GM21786 (cell line): ENCODE data around the gene PMAIP1.
A peak's percentile ranks its signal among the peaks of the same experiment; 100 is the strongest.
"Not testable (repeated sequence)": the region's sequence is repeated elsewhere in the genome, so short reads cannot be mapped to it uniquely, and the experiment has no call there.

Experiments
- ATAC-seq: cut with Tn5 transposase; IDR thresholded peaks from one replicate; pipeline ENCODE4 v1.9.1; 2021; ENCODE audit not compliant: unreplicated experiment

Gene PMAIP1

DNA sequence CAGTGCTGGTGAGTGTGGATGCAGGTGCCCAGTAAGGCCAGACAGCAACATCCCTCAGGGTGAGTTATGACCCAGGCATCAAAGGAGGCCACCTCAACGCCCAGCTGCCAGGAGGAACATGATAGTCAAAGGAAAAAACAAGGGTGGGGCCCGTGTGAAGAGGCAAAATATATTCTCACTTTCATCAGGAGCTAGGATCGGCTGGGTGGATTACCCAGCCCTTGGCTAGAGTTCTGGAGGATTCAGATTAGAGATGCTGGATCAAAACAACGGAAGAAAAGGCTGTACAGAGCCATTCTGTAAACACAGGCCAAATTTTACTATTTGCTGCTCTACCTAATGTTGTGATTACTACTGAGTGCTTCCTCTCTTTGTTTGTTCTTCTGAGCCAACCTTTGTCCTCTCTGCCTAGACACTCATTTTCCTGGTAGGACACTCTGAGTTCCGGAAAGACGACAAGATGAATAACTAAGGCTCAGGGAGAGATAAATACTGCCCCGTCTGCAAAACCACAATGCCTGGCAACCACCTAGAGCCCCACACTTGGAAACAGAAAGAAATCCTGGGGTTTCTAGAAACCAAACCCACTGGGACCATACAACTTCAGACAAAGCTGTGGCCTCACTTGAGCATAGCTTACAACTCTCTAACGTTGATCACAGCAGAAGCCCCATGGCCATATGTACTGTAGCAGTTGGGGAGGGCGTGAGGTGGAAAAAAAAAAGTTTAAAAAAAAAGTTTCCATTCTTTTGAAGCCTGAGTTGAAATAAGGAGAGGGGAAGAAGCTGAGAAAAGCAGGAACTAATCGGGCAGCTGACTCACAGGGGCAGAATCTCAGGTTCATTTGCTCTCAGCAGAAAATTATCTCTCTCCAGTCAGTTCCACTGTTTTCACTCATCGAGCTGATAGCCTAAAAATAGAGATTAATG lies 17.8 kb upstream of the PMAIP1 start:
- ATAC-seq: peak; percentile 38

- no peak for ATAC-seq
These were observed 15.4 kb upstream of the PMAIP1 start for GRCh38 chr18:59884351-59884750.

GRCh38 chr18:59885579-59886163 lies 14.1 kb upstream of the PMAIP1 start:
- peak; percentile 75 for ATAC-seq

- not testable (repeated sequence) for ATAC-seq
These were observed 13.4 kb upstream of the PMAIP1 start for GRCh38 chr18:59886399-59886798.

GRCh38 chr18:59892123-59892522 lies 7.7 kb upstream of the PMAIP1 start:
- no peak for ATAC-seq

DNA sequence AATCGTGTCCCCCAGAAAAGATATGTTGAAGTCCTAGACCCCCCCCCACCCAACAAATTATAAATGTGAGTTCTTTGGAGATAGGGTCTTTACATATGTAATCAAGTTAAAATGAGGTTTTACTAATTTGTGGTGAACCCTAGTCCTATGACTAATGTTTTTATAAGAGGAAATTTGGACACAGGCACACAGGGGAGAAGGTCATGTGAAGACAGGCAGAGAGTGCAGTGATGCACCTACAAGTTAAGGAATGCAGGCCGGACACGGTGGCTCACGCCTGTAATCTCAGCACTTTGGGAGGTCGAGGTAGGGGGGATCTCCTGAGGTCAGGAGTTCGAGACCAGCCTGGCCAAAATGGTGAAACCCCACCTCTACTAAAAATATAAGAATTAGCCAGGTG lies 5.8 kb upstream of the PMAIP1 start:
- ATAC-seq: no peak

- ATAC-seq: no peak
These were observed 2.4 kb upstream of the PMAIP1 start for GRCh38 chr18:59897321-59897954.

- no peak for ATAC-seq
These were observed 1.7 kb upstream of the PMAIP1 start for GRCh38 chr18:59898093-59898492.

DNA sequence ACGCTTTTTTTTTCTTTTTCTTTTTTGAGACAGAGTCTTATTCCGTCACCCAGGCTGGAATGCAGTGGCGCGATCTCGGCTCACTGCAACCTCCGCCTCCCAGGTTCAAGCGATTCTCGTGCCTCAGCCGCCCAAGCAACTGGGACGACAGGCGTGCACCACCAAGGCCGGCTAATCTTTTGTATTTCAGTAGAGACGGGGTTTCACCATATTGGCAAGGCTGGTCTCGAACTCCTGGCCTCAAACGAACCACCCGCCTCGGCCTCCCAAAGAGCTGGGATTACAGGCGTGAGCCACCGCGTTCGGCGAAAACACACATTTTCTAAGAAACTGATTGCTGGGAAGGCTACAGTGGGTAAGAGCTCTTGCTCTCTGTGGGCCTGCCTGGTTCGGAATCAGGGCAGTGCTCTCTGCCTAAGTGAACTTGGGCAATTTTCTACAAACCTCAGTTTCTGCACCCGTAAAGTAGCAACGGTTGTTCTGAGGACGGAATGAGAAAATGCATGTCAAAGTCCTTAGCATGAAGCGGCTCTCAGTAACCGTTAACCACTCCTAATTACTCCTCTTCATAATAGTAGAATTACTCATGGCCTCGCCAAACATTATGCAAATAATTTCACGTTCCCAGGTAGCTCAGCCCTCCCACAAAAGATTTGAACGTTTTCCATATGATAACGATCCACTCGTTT lies 1.0 kb upstream of the PMAIP1 start:
- no peak for ATAC-seq

GRCh38 chr18:59900222-59901128 lies 679 bp downstream of the PMAIP1 start:
- peak; percentile 30 for ATAC-seq

DNA sequence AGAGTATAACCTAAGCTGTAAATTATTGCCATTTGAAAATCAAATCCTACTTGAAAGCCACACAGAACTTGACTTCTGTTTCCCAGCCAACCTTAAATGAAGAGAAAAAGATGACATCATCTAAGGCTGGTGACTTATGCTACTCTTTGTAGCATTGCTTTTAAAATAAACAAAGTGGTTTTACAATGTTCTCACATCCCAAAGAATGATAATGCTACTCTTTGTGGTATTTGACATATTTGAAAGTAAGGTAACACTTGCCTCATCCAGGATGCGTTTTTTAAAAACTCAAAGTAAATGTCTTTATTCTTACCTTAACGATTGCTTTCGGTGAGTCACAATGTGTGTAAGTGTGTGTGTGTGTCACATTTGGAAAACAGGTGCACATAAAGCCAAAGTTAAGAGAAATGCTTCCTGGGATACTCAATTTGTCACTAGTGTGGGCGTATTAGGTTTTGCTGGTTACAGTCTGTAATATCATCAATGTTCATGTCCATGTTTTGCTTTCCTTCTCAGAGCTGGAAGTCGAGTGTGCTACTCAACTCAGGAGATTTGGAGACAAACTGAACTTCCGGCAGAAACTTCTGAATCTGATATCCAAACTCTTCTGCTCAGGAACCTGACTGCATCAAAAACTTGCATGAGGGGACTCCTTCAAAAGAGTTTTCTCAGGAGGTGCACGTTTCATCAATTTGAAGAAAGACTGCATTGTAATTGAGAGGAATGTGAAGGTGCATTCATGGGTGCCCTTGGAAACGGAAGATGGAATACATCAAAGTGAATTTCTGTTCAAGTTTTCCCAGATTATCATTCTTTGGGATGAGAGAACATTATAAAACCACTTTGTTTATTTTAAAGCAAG lies 2.6 kb downstream of the PMAIP1 start:
- ATAC-seq: no peak

- ATAC-seq: no peak
These were observed 3.3 kb downstream of the PMAIP1 start for GRCh38 chr18:59902993-59903610.

DNA sequence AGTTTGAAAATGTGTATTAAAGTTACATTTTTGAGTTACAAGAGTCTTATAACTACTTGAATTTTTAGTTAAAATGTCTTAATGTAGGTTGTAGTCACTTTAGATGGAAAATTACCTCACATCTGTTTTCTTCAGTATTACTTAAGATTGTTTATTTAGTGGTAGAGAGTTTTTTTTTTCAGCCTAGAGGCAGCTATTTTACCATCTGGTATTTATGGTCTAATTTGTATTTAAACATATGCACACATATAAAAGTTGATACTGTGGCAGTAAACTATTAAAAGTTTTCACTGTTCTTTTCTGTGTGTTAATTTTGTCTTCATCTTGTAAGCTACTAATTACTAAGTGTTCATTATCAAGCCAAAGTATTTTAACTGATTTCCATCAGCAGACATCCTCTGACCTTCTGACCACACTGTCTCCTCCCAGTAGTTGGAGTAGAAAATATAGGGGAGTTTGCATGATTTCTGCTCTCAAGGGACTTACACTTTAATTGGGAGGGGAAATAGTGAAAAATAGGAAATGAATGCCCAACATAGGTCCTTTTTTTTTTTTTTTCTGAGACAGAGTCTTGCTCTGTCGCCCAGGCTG lies 4.3 kb downstream of the PMAIP1 start:
- ATAC-seq: no peak

- no peak for ATAC-seq
These were observed 5.9 kb downstream of the PMAIP1 start for GRCh38 chr18:59905686-59906091.

DNA sequence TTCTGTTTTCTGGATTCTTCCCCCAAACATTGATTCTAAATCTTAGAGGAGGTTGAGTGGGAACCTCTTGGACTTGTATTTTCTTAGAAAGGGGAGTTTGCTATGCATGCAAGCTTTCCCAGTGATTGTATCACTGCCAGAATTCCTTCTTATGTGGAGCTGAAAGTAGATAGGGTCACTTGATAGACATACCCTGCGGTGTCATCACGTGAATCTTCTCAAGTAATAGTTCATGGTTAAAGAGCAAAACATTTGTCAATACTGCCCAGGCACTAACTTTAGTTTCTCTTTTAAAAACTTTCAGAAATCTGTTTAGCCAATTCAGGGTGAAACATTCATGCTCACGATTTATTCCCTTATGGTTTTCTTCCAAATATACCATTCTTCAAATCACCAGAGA lies 6.4 kb downstream of the PMAIP1 start:
- ATAC-seq: no peak

GRCh38 chr18:59907172-59907571 lies 7.4 kb downstream of the PMAIP1 start:
- ATAC-seq: no peak

GRCh38 chr18:59907660-59908059 lies 7.9 kb downstream of the PMAIP1 start:
- no peak for ATAC-seq

DNA sequence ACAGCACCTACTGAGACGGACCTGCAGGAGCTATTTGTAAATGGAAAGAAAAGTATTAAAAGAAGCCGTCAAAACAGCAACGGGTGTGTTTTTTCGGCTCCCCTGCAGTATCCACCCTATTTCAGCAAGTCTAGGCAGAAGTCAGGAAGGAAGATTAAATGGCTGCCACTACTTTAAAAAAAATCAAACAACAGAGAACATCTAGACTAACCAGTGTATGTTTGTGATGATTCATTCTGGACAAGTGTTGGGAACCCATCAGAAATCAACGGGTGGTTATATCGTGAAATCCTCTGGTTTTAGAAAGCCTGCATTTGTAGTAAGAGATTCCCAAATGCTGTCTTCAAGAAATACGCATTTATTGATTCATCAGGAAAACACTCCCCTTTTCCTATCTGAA lies 9.0 kb downstream of the PMAIP1 start:
- no peak for ATAC-seq
